NCI-H2107 treated with DMSO at 0.1 percent for 48 hours (cell line): ENCODE data around the gene C3orf85.
"Not testable (repeated sequence)": the region's sequence is repeated elsewhere in the genome, so short reads cannot be mapped to it uniquely, and the experiment has no call there.

Experiments
- DNase-seq: peaks from one replicate; lab custom pipeline; 2025; ENCODE audit not compliant: unreplicated experiment; lab: John Stamatoyannopoulos, UW

Gene C3orf85

GRCh38 chr3:109136523-109136922, at the start of gene C3orf85:
Gene C3orf85 (plus strand): TSS chr3:109136719. CDS start chr3:109136848, 129 bp downstream.
- no peak for DNase-seq

DNA sequence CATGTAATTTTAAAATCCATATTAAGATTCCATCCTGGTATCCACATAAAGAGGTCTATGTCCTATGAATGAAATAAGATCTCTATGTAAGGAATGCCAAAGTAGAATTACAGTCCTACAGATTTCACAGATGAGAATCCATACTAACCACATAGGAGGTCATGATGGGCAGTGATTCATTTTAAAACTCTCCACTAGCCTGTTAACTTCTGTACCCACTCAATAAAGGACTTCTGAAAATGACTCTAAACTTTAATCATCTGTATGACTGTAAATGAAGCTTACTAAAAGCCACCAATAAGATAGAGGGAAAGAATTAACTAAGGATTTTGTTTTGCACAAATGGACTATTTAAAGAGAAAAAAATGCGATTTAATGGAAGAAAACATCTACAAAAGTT, 47.3 kb upstream of the C3orf85 start:
- DNase-seq, result no peak

DNA sequence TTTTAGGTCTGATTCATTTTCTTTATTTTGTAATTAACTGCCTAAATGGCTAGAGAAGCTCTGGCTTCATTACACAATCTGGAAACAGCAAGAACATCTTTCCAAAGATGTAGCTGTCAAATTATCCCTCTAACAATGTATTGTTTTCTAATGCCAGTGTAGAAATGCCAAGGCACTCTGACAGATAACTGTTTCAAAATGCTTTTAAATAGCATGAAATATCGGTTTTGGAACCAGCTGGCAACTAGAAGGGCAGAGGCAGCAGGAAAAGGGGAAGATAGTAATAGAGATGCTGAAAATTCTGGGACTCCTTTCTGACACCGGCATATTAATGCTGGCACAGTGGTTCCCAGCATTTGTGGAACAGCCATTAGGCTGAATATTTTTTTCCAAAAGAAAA, 44.7 kb upstream of the C3orf85 start:
- DNase-seq, result no peak

DNA sequence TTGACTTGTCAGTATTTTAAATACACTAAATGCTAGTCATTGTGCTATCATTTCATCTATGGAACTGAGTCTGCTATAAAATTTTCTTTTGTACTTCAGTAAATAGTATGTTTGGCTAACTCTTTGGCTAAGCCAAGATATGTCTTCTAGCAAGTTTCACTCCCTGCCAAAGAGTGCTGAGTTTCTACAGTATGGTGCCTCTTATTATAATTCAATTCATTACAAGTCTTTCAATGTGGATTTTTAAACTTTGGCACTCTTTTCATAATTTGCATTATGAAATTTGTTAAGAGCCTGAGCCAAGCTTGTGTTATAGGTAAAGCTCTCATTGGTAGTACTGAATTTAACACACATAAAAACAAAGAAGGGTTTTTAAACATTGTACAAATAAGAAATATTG, 43.0 kb upstream of the C3orf85 start:
- DNase-seq, result no peak

DNA sequence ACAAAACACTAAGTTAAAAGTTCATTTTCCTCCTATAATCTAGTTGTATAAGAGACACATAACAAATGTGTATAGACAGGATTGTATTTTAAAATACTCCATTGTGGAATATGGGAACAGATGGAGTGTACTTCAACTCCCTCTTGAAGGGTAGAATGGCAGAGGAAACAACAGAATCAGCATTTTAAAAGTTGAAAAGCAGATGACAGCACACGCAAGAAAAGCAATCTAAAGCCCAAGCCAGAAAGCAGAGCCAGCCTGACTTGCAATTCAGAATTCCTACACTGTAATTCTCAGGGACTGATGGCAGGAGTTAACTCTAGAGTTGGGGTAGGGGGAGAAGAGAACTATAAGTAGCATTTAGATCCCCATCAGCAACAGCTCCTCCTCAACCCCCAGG, 41.4 kb upstream of the C3orf85 start:
- DNase-seq, result no peak

DNA sequence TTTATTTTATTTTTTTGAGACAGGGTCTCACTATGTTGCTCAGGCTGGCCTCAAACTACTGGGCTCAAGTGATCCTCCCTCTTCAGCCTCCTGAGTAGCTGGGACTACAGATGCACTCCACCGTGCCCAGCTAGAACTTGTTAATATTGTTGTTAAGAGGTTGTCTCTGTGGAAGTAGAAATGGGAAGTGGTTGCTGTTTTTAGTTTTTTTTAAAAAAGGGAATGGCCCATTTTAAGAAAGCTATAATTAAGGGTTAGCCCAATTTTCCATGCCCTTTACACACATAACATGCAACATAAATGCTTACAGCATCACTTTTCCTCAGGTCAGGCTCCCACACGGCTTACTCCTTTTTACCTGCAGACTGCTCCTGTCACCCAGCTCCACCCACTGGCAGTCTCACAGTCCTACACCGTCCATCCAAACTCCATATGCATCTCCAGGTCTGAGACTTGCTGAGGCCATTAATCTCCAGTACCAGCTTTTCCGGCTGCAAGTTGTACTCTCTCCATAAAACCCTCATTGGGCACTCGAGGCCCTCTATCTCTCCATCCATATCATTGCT, 38.4 kb upstream of the C3orf85 start:
- DNase-seq, result peak; percentile 14

DNA sequence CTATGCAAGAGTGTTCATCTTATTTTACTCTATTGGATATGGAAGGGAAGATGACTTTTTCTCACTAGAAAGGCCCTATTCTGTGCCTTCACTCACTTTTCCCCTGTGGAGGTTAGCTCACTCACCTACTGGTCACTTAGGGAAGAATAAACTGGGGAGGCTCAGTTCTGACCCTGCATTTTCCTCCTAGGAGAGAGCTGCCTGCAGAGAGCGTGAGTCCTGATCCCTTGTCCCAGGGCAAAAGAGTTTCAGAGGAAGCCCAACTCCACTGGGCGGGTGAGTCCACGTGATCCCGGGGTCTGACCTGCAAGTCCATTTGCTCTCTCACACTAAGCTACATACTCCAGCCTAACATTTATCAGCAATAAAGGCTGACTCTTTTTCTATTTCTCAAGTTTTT, 26.9 kb upstream of the C3orf85 start:
- DNase-seq, result no peak

DNA sequence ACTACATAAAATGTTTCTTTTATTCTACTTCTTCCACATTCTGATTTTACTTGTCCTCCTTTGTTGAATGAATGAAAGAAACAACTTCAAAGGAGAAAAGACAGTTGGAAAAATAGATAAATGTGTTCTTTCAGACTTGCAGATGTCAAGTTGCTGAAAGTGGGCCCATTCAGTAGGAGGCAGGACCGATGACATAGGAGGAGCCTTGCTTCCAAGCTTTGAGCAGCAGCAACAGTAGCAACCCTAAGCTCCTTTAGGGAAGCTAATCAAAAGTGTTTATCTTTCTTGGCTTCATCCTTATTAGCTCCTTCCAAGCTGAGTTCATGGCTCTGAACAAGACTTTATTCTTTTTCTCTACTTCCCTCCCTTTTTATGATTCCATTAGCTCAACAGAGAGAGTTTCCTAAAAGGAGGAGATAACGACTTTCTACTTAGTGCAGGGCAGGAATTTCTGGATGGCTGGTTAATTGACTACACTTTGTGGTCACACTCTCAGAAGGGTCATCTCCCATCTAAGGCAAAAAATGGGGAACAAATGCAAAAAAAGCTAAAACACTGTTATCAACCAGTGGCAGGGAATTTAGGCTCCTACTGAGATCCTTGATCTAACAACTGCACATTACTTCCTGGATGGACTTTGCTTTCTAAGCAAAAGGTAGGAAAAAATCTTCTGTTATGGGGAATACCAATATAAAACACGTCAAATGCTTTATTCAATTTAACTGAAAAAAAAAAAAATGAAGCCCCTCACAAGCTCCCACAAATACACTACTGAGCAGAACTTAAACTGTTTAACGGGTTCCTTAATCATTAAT, 23.4 kb upstream of the C3orf85 start:
- DNase-seq, result no peak

GRCh38 chr3:109114746-109115145, 21.8 kb upstream of the C3orf85 start:
- DNase-seq, result no peak

- DNase-seq, result no peak
Measured at GRCh38 chr3:109115451-109115850, 21.1 kb upstream of the C3orf85 start.

GRCh38 chr3:109116031-109116430, 20.5 kb upstream of the C3orf85 start:
- DNase-seq, result no peak

DNA sequence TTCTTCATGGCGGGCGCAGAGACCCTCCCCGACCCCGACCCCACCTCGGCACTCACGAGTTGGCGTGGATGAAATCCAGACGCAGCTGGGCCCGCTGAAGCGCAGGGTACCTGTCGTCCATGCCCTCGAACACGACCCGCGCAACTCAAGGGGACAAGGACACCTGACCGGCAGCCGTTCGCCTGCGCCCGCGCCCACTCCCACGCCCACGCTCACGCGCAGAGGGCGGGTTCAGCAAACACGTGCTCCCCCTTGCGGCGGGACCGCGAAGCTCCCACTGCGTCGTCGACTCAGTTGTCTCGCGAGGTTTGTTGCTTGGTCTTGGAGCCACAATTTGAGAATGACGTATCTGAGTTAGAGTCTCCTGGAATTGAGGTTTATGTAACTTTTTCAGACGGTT, 18.6 kb upstream of the C3orf85 start, which contains the start of gene MORC1:
Gene MORC1, minus strand, starts transcription at position 196 of the 400 bp plus-strand sequence. Its CDS starts 75 bp downstream, at position 121.
- DNase-seq, result no peak

DNA sequence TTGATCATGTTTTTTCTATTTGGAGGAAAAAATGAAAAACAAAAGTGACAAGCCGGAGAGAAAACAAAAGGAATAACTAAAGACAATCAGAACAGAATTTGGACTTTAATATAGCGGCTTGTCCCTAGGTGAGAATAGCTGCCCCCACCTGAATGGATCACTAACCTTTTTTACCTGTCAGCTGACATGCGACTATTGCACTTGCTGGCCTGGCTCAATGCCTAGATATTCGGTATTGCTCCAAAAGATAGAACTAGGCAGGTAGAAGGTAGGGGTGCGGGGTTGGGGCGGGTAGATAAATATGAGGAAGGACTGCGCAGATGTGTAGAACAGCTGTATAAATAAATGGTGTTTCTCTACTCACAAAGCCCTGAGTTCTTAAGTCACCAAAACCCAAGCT, 17.9 kb upstream of the C3orf85 start:
- no peak for DNase-seq

- no peak for DNase-seq
Measured at GRCh38 chr3:109122690-109123089, 13.8 kb upstream of the C3orf85 start.

GRCh38 chr3:109125902-109126301, 10.6 kb upstream of the C3orf85 start:
- no peak for DNase-seq

- no peak for DNase-seq
Measured at GRCh38 chr3:109127553-109127952, 9.0 kb upstream of the C3orf85 start.

DNA sequence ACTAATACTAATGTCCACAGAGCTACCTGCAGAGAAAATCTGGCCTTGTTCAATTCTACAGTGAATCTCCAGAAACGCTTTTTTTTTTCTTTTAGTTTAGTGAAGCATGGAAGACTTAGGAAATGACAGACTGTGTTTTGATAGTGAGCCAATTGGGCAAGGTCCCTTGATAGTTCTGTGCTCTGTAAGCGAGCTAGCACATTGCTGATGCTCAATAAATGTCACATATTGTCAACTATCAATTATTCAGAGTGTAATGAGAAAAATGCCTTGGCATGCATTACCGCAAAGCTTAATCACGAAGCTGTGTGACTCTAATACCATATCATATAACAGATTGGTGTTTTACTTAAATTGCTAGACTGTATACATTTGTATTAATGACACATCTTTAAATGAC, 5.2 kb upstream of the C3orf85 start:
- no peak for DNase-seq

GRCh38 chr3:109132801-109133473, 3.6 kb upstream of the C3orf85 start:
- DNase-seq, result no peak

GRCh38 chr3:109133474-109133816, 3.1 kb upstream of the C3orf85 start:
- not testable (repeated sequence) for DNase-seq

DNA sequence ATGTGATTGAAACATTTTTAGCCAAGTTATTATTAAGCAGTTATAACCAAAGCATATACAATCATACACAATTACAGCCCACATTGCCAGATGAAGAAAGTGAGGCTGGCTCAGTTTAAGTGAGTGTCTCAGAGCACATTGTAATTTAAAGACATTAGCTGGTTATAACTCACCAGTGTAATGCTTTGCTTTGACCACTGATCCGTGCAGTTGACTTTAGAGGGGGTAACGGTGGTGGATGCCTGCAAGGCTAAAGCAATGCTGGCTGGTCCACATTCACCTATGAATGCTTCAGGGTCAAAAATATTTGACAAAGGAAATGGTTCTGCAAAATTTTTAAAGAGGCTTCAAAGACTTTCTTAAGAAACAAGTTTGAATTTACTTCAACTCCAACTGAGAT, 1.2 kb downstream of the C3orf85 start:
- DNase-seq, result no peak

GRCh38 chr3:109140318-109140717, 3.8 kb downstream of the C3orf85 start:
- DNase-seq, result no peak

- no peak for DNase-seq
Measured at GRCh38 chr3:109143646-109144045, 7.1 kb downstream of the C3orf85 start.
